ENCODE results near the gene SEM1.
A peak's percentile ranks its signal among the peaks of the same experiment; 100 is the strongest.
"Not testable (repeated sequence)": the region's sequence is repeated elsewhere in the genome, so short reads cannot be mapped to it uniquely, and the experiment has no call there.

The SEM1 gene

DNA sequence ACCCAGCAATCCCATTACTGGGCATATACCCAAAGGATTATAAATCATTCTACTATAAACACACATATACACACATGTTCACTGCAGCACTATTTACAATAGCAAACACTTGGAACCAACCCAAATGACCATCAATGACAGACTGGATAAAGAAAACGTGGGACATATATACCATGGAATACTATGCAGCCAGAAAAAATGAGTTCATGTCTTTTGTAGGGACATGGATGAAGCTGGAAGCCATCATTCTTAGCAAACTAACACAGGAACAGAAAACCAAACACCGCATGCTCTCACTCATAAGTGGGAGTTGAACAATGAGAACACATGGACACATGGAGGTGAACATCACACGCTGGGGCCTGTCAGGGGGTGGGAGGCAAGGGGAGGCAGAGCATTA is 47.5 kb downstream of the SEM1 start:
- H3K9ac ChIP-seq (ENCODE audit: low read depth, low read length); H3K27me3 ChIP-seq (ENCODE audit: insufficient read depth, low read length): not testable (repeated sequence)
- 99% methylated on average over 3 of the region's 3 CpGs for WGBS

DNA sequence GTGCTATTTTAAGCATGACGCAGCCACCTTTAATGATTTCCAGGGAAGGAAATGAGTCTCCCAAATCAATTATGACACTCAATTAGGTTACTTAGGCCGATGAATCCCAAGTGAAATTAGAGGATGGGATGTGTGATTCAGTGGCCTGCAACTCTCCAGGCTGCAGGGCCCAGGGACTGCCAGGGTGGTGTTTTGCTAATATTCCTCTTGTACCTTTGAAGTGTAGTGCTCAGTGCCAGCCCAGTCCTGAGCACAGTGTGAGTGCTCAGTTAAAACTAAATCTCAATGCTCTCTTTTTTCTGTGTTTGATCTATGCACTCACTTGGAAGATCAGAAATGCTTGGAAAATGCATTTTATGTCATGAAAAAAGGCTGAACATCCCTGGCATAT is 51.6 kb downstream of the SEM1 start:
- Histone ChIP-seq H3K9ac (ENCODE audit: low read depth, low read length) (no peak overlapping the region), H3K9me3 (ENCODE audit: insufficient read depth, low read depth, low read length) (no peaks in the 10 kb centered on the region), H3K27ac (ENCODE audit: low read depth, low read length) (peak overlapping the region; percentile 56), H3K36me3 (ENCODE audit: insufficient read depth, low read length) (no peaks in the 10 kb centered on the region), H3K4me3 (ENCODE audit: low read length) (no peak overlapping the region), H3K27me3 (ENCODE audit: insufficient read depth, low read length) (no peaks in the 10 kb centered on the region), H3K4me1 (ENCODE audit: insufficient read depth, low read length) (peaks cover 31% of the 10 kb centered on the region; the same call in 1 of the 2 replicates)
- 59% methylated on average over 2 of the region's 2 CpGs for WGBS

More for the DNA sequence above, 47.5 kb downstream of the SEM1 start:
- not testable (repeated sequence) for H3K4me3 ChIP-seq (ENCODE audit: low read length); H3K27ac ChIP-seq (ENCODE audit: low read depth, low read length); H3K9me3 ChIP-seq (ENCODE audit: insufficient read depth, low read depth, low read length); H3K36me3 ChIP-seq (ENCODE audit: insufficient read depth, low read length)
- H3K4me1 ChIP-seq (ENCODE audit: insufficient read depth, low read length) = peaks cover 16% of the 10 kb centered on the region; the same call in 1 of the 2 replicates

DNA sequence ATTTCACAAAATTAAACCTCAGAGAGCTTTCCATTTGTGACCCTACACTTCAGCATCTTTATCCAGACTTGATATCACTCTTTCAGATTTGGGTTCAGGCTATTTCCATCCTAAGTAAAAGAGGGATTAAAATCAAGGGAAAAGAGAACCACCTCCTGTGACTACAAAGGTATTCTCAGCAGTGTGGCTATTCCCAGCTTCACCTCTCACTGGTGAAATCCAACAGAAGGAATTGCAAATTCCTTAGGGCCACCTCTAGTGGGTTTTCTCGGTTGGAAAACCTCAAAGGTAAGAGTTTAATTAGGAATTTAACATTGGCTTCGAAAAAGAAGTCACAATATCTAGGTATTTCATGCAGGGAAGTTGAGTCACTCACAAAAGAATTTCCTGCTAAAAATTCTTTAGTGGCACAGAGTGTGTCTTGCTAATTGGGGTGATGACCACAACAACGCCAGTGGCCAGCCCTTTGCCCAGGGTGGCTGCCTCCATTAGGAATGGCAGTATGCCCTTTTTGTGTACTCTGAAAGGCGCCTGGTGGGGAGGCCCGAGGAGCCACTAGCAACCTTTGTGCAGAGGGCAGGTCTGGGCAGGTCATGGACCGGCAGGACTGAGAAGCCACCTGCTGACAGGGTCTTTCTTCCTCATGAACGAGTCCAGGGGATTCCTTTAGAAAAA is 52.2 kb downstream of the SEM1 start:
- Histone ChIP-seq H3K9me3 (ENCODE audit: insufficient read depth, low read depth, low read length) (no peaks in the 10 kb centered on the region), H3K9ac (ENCODE audit: low read depth, low read length) (no peak overlapping the region), H3K36me3 (ENCODE audit: insufficient read depth, low read length) (no peaks in the 10 kb centered on the region), H3K4me1 (ENCODE audit: insufficient read depth, low read length) (peaks cover 31% of the 10 kb centered on the region; the same call in 1 of the 2 replicates), H3K27ac (ENCODE audit: low read depth, low read length) (peak overlapping the region; percentile 56), H3K27me3 (ENCODE audit: insufficient read depth, low read length) (no peaks in the 10 kb centered on the region), H3K4me3 (ENCODE audit: low read length) (no peak overlapping the region)
- 37% methylated on average over 7 of the region's 7 CpGs for WGBS

DNA sequence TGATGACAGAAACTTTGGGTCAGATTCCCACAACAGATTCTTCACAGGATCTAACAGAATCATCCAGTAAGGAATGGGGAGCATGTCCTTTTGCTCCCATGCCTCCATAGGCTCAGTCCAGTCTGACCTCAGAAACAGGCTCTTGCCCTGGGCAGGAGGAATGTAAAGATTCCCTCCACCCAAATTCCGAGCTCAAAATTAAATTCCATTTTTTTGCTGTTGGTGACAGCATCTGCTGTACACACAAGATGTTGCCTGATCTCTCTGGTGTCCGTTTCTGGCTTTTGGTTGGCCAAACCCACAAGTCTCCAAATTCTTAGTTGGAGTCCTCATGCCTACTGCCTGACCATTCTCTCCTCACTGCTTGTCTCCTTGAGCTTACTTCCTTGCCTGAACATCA is 53.7 kb downstream of the SEM1 start:
- no peak overlapping the region for H3K27ac ChIP-seq (ENCODE audit: low read depth, low read length)
- H3K36me3 ChIP-seq (ENCODE audit: insufficient read depth, low read length) = no peaks in the 10 kb centered on the region
- peaks cover 31% of the 10 kb centered on the region; the same call in 1 of the 2 replicates for H3K4me1 ChIP-seq (ENCODE audit: insufficient read depth, low read length)
- 92% methylated on average over 2 of the region's 2 CpGs for WGBS
- 0 out of 2 replicates have a peak, but pooled peaks cover 8% of the 10 kb centered on the region for H3K9me3 ChIP-seq (ENCODE audit: insufficient read depth, low read depth, low read length)
- H3K27me3 ChIP-seq (ENCODE audit: insufficient read depth, low read length) = no peaks in the 10 kb centered on the region
- no peak overlapping the region for H3K9ac ChIP-seq (ENCODE audit: low read depth, low read length)
- no peak overlapping the region for H3K4me3 ChIP-seq (ENCODE audit: low read length)

DNA sequence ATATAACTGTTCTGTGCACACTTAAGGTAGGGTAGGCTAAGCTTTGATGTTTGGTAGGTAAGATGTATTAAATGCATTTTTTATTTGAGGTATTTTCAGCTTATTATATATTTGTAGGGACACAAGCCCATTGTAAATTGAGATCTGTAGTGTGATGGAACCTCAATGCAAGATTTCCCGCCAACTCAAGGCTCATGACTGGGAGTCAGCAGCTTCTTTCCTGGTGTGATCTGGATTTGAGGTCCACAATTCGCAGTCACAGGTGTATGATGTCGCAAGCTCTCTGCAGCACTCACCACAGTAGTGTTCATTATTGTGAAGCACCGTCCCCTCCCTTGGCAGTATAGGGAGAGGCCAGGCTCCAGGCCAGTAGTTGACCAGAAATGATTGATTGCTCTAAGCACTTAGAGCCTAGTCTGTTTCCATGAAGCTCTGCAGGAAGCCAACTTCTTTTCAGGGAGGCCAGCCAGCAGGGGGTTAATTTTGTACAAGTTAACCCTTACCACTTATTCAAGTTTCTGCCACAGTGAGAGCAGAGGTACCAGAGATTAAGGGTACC is 54.9 kb downstream of the SEM1 start:
- no peak overlapping the region for H3K27ac ChIP-seq (ENCODE audit: low read depth, low read length)
- 92% methylated on average over 4 of the region's 4 CpGs for WGBS
- H3K9me3 ChIP-seq (ENCODE audit: insufficient read depth, low read depth, low read length) = 0 out of 2 replicates have a peak, but pooled peaks cover 8% of the 10 kb centered on the region
- no peaks in the 10 kb centered on the region for H3K36me3 ChIP-seq (ENCODE audit: insufficient read depth, low read length)
- H3K4me3 ChIP-seq (ENCODE audit: low read length) = no peak overlapping the region
- no peak overlapping the region for H3K9ac ChIP-seq (ENCODE audit: low read depth, low read length)
- no peaks in the 10 kb centered on the region for H3K27me3 ChIP-seq (ENCODE audit: insufficient read depth, low read length)
- peaks cover 31% of the 10 kb centered on the region; the same call in 1 of the 2 replicates for H3K4me1 ChIP-seq (ENCODE audit: insufficient read depth, low read length)

DNA sequence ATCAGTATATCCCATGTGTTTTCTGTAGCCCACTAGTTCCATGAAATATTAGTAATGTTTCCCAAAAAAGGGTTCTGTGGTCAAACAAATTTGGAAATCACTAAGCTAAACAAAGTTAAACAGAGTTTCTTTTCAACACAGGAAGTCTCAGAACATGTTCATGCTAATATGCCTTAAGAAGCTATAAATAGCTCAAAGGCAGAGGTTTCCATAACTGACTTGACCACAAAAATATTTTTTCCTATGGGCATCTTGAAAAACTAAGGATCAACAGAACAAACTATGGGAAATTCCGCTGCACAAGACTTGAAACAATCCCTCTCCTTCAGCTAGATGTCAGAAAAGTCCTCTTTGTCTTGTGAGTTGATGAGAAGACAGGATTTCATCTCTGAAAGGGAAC is 59.7 kb downstream of the SEM1 start:
- no peaks in the 10 kb centered on the region for H3K27me3 ChIP-seq (ENCODE audit: insufficient read depth, low read length)

DNA sequence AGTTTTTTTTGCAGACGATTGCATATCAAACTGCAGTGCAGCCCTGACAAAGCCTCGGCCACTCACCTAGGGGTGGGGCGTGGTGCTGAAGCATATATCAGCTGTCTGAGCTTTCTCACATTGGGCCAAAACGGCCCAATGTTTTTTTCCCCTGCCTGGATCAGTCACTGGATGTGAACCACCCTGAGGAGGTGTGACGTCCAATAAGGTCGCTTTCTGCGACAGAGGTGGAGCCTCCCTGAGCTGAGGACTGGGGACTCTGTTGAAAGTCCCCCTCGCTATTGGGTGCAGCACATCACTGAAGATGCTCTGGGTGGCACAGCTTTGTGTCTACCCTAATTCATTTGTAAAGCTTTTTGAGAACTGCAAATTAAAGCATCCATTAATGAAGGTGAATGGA is 60.9 kb downstream of the SEM1 start:
- Histone ChIP-seq H3K27me3 (ENCODE audit: insufficient read depth, low read length) (no peaks in the 10 kb centered on the region), H3K9ac (ENCODE audit: low read depth, low read length) (no peak overlapping the region), H3K36me3 (ENCODE audit: insufficient read depth, low read length) (no peaks in the 10 kb centered on the region), H3K4me3 (ENCODE audit: low read length) (no peak overlapping the region), H3K9me3 (ENCODE audit: insufficient read depth, low read depth, low read length) (0 out of 2 replicates have a peak, but pooled peaks cover 8% of the 10 kb centered on the region), H3K27ac (ENCODE audit: low read depth, low read length) (no peak overlapping the region), H3K4me1 (ENCODE audit: insufficient read depth, low read length) (peaks cover 5% of the 10 kb centered on the region)
- WGBS = 92% methylated on average over 8 of the region's 8 CpGs

More for the DNA sequence above, 59.7 kb downstream of the SEM1 start:
- WGBS = 100% methylated on average over 1 of the region's 1 CpG
- 0 out of 2 replicates have a peak, but pooled peaks cover 8% of the 10 kb centered on the region for H3K9me3 ChIP-seq (ENCODE audit: insufficient read depth, low read depth, low read length)
- H3K9ac ChIP-seq (ENCODE audit: low read depth, low read length) = no peak overlapping the region
- no peak overlapping the region for H3K27ac ChIP-seq (ENCODE audit: low read depth, low read length)
- peaks cover 9% of the 10 kb centered on the region for H3K4me1 ChIP-seq (ENCODE audit: insufficient read depth, low read length)
- no peak overlapping the region for H3K4me3 ChIP-seq (ENCODE audit: low read length)
- H3K36me3 ChIP-seq (ENCODE audit: insufficient read depth, low read length) = no peaks in the 10 kb centered on the region

DNA sequence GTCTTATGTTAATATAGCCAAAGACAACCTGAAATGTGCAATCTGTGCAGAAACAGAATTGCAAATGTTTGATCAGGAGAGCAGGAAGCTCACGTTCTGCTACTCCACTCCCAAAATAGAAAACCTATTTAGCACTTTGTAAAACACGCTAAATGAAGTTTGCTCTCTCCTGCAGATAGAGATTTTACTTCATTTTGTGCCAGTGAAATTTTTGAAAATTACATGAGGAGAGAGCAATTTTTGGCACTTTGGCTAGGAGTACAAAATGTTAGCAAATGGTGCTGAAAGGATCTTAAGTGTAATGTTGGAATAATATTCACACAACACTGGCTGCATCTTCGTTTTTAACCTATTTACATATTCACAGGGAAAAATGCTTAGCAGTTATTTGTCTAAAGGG is 61.9 kb downstream of the SEM1 start:
- Histone ChIP-seq H3K9ac (ENCODE audit: low read depth, low read length) (no peak overlapping the region), H3K27ac (ENCODE audit: low read depth, low read length) (no peak overlapping the region), H3K36me3 (ENCODE audit: insufficient read depth, low read length) (no peaks in the 10 kb centered on the region), H3K27me3 (ENCODE audit: insufficient read depth, low read length) (no peaks in the 10 kb centered on the region), H3K9me3 (ENCODE audit: insufficient read depth, low read depth, low read length) (0 out of 2 replicates have a peak, but pooled peaks cover 8% of the 10 kb centered on the region), H3K4me3 (ENCODE audit: low read length) (no peak overlapping the region), H3K4me1 (ENCODE audit: insufficient read depth, low read length) (peaks cover 5% of the 10 kb centered on the region)
- 87% methylated on average over 2 of the region's 3 CpGs for WGBS

DNA sequence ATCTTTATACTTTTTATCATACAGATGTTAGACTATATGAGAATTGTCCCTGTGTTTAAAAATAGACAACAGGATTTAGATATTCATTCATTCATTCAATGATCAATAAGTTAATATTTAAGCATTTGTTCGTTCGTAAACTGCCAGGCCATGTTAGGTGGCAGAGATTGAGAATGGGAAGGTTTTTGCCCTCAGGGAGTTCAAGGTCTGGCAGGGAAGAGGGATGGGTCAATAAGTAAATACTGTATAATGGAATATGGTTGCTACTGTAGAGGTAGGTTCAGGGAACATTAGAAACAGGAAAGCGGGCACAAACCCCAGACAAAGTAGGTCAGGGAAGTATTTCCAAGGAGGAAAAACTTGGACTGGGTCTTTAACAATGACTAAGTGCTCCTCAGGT is 64.6 kb downstream of the SEM1 start:
- no peak overlapping the region for H3K4me3 ChIP-seq (ENCODE audit: low read length)
- H3K36me3 ChIP-seq (ENCODE audit: insufficient read depth, low read length) = no peaks in the 10 kb centered on the region
- peaks cover 5% of the 10 kb centered on the region for H3K4me1 ChIP-seq (ENCODE audit: insufficient read depth, low read length)
- no peaks in the 10 kb centered on the region for H3K27me3 ChIP-seq (ENCODE audit: insufficient read depth, low read length)
- H3K9ac ChIP-seq (ENCODE audit: low read depth, low read length) = no peak overlapping the region
- WGBS = 95% methylated on average over 3 of the region's 3 CpGs
- H3K27ac ChIP-seq (ENCODE audit: low read depth, low read length) = no peak overlapping the region
- H3K9me3 ChIP-seq (ENCODE audit: insufficient read depth, low read depth, low read length) = no peaks in the 10 kb centered on the region

DNA sequence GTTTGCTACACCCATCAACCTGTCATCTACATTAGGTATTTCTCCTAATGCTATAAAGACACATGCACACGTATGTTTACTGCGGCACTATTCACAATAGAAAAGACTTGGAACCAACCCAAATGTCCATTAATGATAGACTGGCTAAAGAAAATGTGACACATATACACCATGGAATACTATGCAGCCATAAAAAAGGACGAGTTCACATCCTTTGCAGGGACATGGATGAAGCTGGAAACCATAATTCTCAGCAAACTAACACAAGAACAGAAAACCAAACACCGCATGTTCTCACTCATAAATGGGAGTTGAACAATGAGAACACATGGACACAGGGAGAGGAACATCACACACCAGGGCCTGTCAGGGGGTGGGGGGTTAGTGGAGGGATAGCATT is 66.2 kb downstream of the SEM1 start:
- H3K27me3 ChIP-seq (ENCODE audit: insufficient read depth, low read length); H3K4me3 ChIP-seq (ENCODE audit: low read length); H3K9me3 ChIP-seq (ENCODE audit: insufficient read depth, low read depth, low read length); H3K27ac ChIP-seq (ENCODE audit: low read depth, low read length); H3K4me1 ChIP-seq (ENCODE audit: insufficient read depth, low read length); H3K36me3 ChIP-seq (ENCODE audit: insufficient read depth, low read length); H3K9ac ChIP-seq (ENCODE audit: low read depth, low read length): not testable (repeated sequence)
- 99% methylated on average over 3 of the region's 4 CpGs for WGBS

DNA sequence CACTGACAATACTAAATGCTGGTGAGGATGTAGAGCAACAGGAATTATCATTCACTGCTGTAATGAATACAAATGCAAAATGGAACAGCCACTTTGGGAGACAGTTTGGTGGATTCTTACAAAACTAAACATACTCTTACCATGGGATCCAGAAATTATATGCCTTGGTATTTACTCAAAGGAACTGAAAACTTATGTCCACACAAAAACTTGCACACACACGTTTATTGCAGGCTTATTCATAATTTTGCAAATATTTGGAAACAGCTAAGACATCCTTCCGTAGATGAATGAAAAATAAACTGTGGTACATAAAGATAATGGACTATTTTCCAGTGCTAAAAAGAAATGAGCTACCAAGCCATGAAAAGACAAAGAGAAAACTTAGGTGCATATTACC is 69.6 kb downstream of the SEM1 start:
- no peaks in the 10 kb centered on the region for H3K9me3 ChIP-seq (ENCODE audit: insufficient read depth, low read depth, low read length)
- H3K4me3 ChIP-seq (ENCODE audit: low read length) = no peak overlapping the region
- H3K9ac ChIP-seq (ENCODE audit: low read depth, low read length) = no peak overlapping the region
- no peak overlapping the region for H3K27ac ChIP-seq (ENCODE audit: low read depth, low read length)
- no peaks in the 10 kb centered on the region for H3K4me1 ChIP-seq (ENCODE audit: insufficient read depth, low read length)
- H3K36me3 ChIP-seq (ENCODE audit: insufficient read depth, low read length) = no peaks in the 10 kb centered on the region
- H3K27me3 ChIP-seq (ENCODE audit: insufficient read depth, low read length) = no peaks in the 10 kb centered on the region
- 97% methylated on average over 2 of the region's 2 CpGs for WGBS

All from HUES64 (cell line).